CD4-positive, alpha-beta T cell (primary cell): ENCODE measurements around the gene TNFRSF1B. TPM values are rescaled to one million over a fixed set of nuclear protein-coding genes. Genes with fewer than 3 reads are reported as not detected.

Experiments used
- ATAC-seq: fragments of 200-7000 bp; cut with Tn5 transposase; one replicate; pipeline ENCODE4 v1.10.0; 2022; ENCODE audit warnings: mild to moderate bottlenecking; ENCODE audit not compliant: poor library complexity
- CTCF ChIA-PET: fragments of 350-600 bp; sonication (Branson Sonifier 250); formaldehyde crosslinking; loops from one replicate; lab custom pipeline; 2021; ENCODE audit warnings: antibody characterized with exemption, inconsistent platforms; lab: Charles Lee
- POLR2A ChIA-PET: fragments of 350-600 bp; sonication (Branson Sonifier 250); formaldehyde crosslinking; loops from one replicate; lab custom pipeline; 2021; ENCODE audit warnings: antibody characterized with exemption, inconsistent platforms; lab: Charles Lee
- DNase-seq, 14 experiments: peaks; one replicate each; pipeline ENCODE4 v3.0.0-alpha.2; 2013 to 2020; ENCODE audit warnings: mixed read lengths in 2 of 14
- H3K27ac ChIP-seq, 2 donors: one replicate each; pipeline versions ENCODE4 v1.5.1 to v1.7.0; 2013; ENCODE audit warnings: low read length in 2 of 2, low read depth in 1 of 2, mild to moderate bottlenecking in 1 of 2
- H3K27me3 ChIP-seq, 2 experiments: 1 replicate in 1 of 2; 2 replicates in 1 of 2; pipeline versions ENCODE4 v1.6.1 to v1.7.0; 2013; ENCODE audit warnings: low read length in 2 of 2, control low read depth in 1 of 2, mild to moderate bottlenecking in 1 of 2, moderate library complexity in 1 of 2; ENCODE audit not compliant: insufficient read depth in 2 of 2, control insufficient read depth in 1 of 2
- H3K36me3 ChIP-seq: one replicate; pipeline ENCODE4 v1.6.1; 2013; ENCODE audit warnings: low read length, control low read depth; ENCODE audit not compliant: insufficient read depth
- H3K4me1 ChIP-seq: one replicate; pipeline ENCODE4 v1.6.1; 2013; ENCODE audit warnings: low read length, control low read depth; ENCODE audit not compliant: insufficient read depth
- H3K4me3 ChIP-seq: one replicate; pipeline ENCODE4 v1.5.1; 2013; ENCODE audit warnings: mild to moderate bottlenecking, low read length, moderate library complexity
- H3K9me3 ChIP-seq, 2 experiments: 1 replicate in 1 of 2; 2 replicates in 1 of 2; pipeline versions ENCODE4 v1.6.1 to v1.7.0; 2013; ENCODE audit warnings: low read length in 2 of 2, mild to moderate bottlenecking in 2 of 2, control low read depth in 1 of 2, moderate library complexity in 1 of 2; ENCODE audit not compliant: control insufficient read depth in 1 of 2, insufficient read depth in 1 of 2
- H3K27ac Mint-ChIP-seq: one replicate; pipeline ENCODE4 v1.8.0; 2020; ENCODE audit warnings: mixed read lengths
- H3K27me3 Mint-ChIP-seq: one replicate; pipeline ENCODE4 v1.8.0; 2021; ENCODE audit warnings: mixed read lengths
- H3K36me3 Mint-ChIP-seq: one replicate; pipeline ENCODE4 v1.8.0; 2021; ENCODE audit warnings: low read depth, mixed read lengths
- H3K4me1 Mint-ChIP-seq: one replicate; pipeline ENCODE4 v1.8.0; 2021; ENCODE audit warnings: low read depth, mixed read lengths
- H3K4me3 Mint-ChIP-seq: one replicate; pipeline ENCODE4 v1.8.0; 2020; ENCODE audit warnings: mild to moderate bottlenecking, mixed read lengths
- H3K9me3 Mint-ChIP-seq: one replicate; pipeline ENCODE4 v1.8.0; 2020; ENCODE audit warnings: mixed read lengths
- CTCF ChIP-seq: fragments of 200-600 bp; IDR thresholded peaks from one replicate; pipeline ENCODE4 v1.8.0; 2022; ENCODE audit warnings: antibody characterized with exemption, mild to moderate bottlenecking
- intact Hi-C, 2 experiments: fragments of 100-400 bp; cut with DNase I in 1 of 2; cut with micrococcal nuclease in 1 of 2; formaldehyde crosslinking; loops; one replicate each; pipeline versions ENCODE4 v1.15.1 to v1.9.0; 2023 to 2025; cut with DNase I, micrococcal nuclease
- polyA plus RNA-seq, 2 donors: library from polyadenylated mRNA; unstranded; fragments of 120-200 nt; gene quantifications; one replicate each; pipeline ENCODE4 v1.2.1, GENCODE V29; 2013
- total RNA-seq, 174 experiments: library from RNA in 2 of 174; stranded (reverse) in 2 of 174; gene quantifications; one replicate each; pipeline ENCODE4 v1.2.3 and lab custom pipeline; 2021 to 2026

The TNFRSF1B gene
- total RNA-seq (10 to 100 TPM; 61.9 to 62.6 TPM), total RNA-seq (lab: John Stamatoyannopoulos, UW) (77.2 to 703 (median 202) reads per million in 172 experiments)
- 128 TPM for polyA plus RNA-seq (2013, experiment 1 of 2)
- polyA plus RNA-seq (2013, experiment 2 of 2), result 125 TPM

GRCh38 chr1:12166834-12167492 lies at the start of gene TNFRSF1B:
TNFRSF1B (plus strand) TSS chr1:12166991; CDS start chr1:12167092, 101 bp downstream.
- ATAC-seq (peak; percentile 50), DNase-seq (peak in 13 of 14 experiments; percentile 37 to 85 (median 60))
- peaks cover 21% of the 10 kb centered on the region for H3K36me3 ChIP-seq
- peak within 1 kb of the TSS; percentile 99 for H3K4me3 Mint-ChIP-seq
- peak within 1 kb of the TSS; percentile 82 to 83 for H3K27ac ChIP-seq
- TF ChIP-seq CTCF, result no peak
- H3K27me3 ChIP-seq, result no peaks in the 10 kb centered on the region
- no peaks in the 10 kb centered on the region for H3K9me3 Mint-ChIP-seq
- POLR2A ChIA-PET, result interaction anchor here (0.7 to 4.6 kb wide), 10 partner anchors 8 to 259 kb away, joined by 3 to 54 read pairs (median 3); no protein-coding TSS in a partner anchor
- CTCF ChIA-PET, result interaction anchor here (1.1 to 3.1 kb wide), 3 partner anchors 29 to 42 kb away, joined by 3 to 12 read pairs (median 3); no protein-coding TSS in a partner anchor
- peak within 1 kb of the TSS; percentile 96 for H3K27ac Mint-ChIP-seq
- no peaks in the 10 kb centered on the region for H3K9me3 ChIP-seq
- H3K27me3 Mint-ChIP-seq, result no peaks in the 10 kb centered on the region
- intact Hi-C loops, result loop anchor here (5.0 kb wide), 1 partner anchor 40 kb away; no protein-coding TSS in a partner anchor
- peaks cover 91% of the 10 kb centered on the region for H3K4me1 ChIP-seq
- H3K4me3 ChIP-seq, result peak within 1 kb of the TSS; percentile 94
- peaks cover 36% of the 10 kb centered on the region for H3K36me3 Mint-ChIP-seq
- H3K4me1 Mint-ChIP-seq, result peaks cover 66% of the 10 kb centered on the region

- intact Hi-C loops, result loop anchor here in 1 of 2 experiments (5.0 kb wide), 1 partner anchor 284 kb away; no protein-coding TSS in a partner anchor
- no peak for TF ChIP-seq CTCF
- Histone ChIP-seq H3K27me3 (no peaks in the 10 kb centered on the region), H3K27ac (no peak overlapping the region), H3K4me3 (no peak overlapping the region), H3K9me3 (no peaks in the 10 kb centered on the region), H3K36me3 (no peaks in the 10 kb centered on the region), H3K4me1 (peaks cover 34% of the 10 kb centered on the region)
- H3K27me3 Mint-ChIP-seq, result no peaks in the 10 kb centered on the region
- peak in 4 of 14 experiments; percentile 33 to 62 (median 42) for DNase-seq
- H3K4me3 Mint-ChIP-seq, result no peak overlapping the region
- H3K36me3 Mint-ChIP-seq, result no peaks in the 10 kb centered on the region
- no peak overlapping the region for H3K27ac Mint-ChIP-seq
- CTCF ChIA-PET, result interaction anchor here (5.4 kb wide), 1 partner anchor 89 kb away, joined by 142 read pairs; no protein-coding TSS in a partner anchor
- POLR2A ChIA-PET, result interaction anchor here (0.8 to 1.7 kb wide), 4 partner anchors 84 to 213 kb away, joined by 3 to 5 read pairs (median 3); no protein-coding TSS in a partner anchor
- H3K9me3 Mint-ChIP-seq, result peaks cover 3% of the 10 kb centered on the region
- H3K4me1 Mint-ChIP-seq, result peaks cover 36% of the 10 kb centered on the region
- ATAC-seq, result peak; percentile 51
Observed at GRCh38 chr1:12121212-12122003, 45.4 kb upstream of the TNFRSF1B start.

GRCh38 chr1:12123172-12123571 lies 43.6 kb upstream of the TNFRSF1B start:
- Mint-ChIP-seq H3K36me3 (no peaks in the 10 kb centered on the region), H3K27ac (no peak overlapping the region), H3K9me3 (peaks cover 3% of the 10 kb centered on the region), H3K27me3 (no peaks in the 10 kb centered on the region), H3K4me3 (no peak overlapping the region), H3K4me1 (peaks cover 45% of the 10 kb centered on the region)
- H3K27ac ChIP-seq, result no peak overlapping the region
- CTCF ChIA-PET, result interaction anchor here (3.1 to 5.4 kb wide), 2 partner anchors 78 to 88 kb away, joined by 42 to 142 read pairs; no protein-coding TSS in a partner anchor
- intact Hi-C loops, result loop anchor here in 1 of 2 experiments (5.0 kb wide), 1 partner anchor 286 kb away; no protein-coding TSS in a partner anchor
- no peak overlapping the region for H3K4me3 ChIP-seq
- H3K27me3 ChIP-seq, result no peaks in the 10 kb centered on the region
- H3K4me1 ChIP-seq, result peaks cover 51% of the 10 kb centered on the region
- ATAC-seq (no peak), DNase-seq (no peak)
- no peak for TF ChIP-seq CTCF
- POLR2A ChIA-PET, result no interaction called here
- H3K36me3 ChIP-seq, result no peaks in the 10 kb centered on the region
- H3K9me3 ChIP-seq, result no peaks in the 10 kb centered on the region
